Neural cell (in vitro differentiated cells): ENCODE data around the gene KRTAP27-1.

ENCODE experiments used
- EP300 ChIP-seq: fragments of 450-650 bp; conservative IDR thresholded peaks from 2 replicates; pipeline ENCODE4 v1.6.1; 2014; ENCODE audit warnings: antibody characterized with exemption, mild to moderate bottlenecking, moderate library complexity; ENCODE audit not compliant: poor library complexity, severe bottlenecking
- EZH2 ChIP-seq: fragments of 200-600, 300-800 bp; shearing (Covaris generic), sonication (generic); IDR thresholded peaks from 2 replicates; pipeline ENCODE4 v1.6.1; 2014; ENCODE audit warnings: antibody characterized with exemption, low read length, borderline replicate concordance, mild to moderate bottlenecking; ENCODE audit not compliant: insufficient read depth, poor library complexity, severe bottlenecking
- POLR2AphosphoS5 ChIP-seq: IDR thresholded peaks from 2 replicates; pipeline ENCODE4 v1.6.1; 2012
- RAD21 ChIP-seq: fragments of 450-650 bp; conservative IDR thresholded peaks from 2 replicates; pipeline ENCODE4 v1.6.1; 2014; ENCODE audit warnings: antibody characterized with exemption, mild to moderate bottlenecking, moderate library complexity
- TAF1 ChIP-seq: IDR thresholded peaks from 2 replicates; pipeline ENCODE4 v1.6.1; 2012; ENCODE audit warnings: low read depth
- TF ChIP-seq, protein P1 (sequence below): fragments of 450-650 bp; IDR thresholded peaks from 2 replicates; pipeline ENCODE4 v1.5.1; 2014; ENCODE audit warnings: antibody characterized with exemption, mild to moderate bottlenecking, moderate library complexity; ENCODE audit not compliant: poor library complexity, severe bottlenecking

DNA sequence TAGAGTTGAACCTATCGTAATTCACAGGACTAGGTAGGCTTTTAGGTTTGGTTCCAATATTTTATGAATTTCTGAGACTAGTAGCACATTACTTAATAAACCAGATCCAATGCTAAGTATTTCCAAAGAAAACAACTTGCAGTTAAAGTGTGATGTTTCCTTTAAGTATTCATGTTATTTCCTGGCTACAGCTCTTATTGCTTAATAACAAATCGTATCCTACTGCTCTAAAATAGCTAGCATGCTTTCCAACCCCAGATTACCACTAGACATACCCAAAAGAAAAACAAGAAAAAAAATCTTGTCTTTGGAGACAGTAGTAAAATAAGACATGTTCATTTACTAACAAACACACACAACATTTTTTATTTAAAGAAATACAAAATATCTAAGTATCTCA is 898 bp downstream of the KRTAP27-1 start:
- TF ChIP-seq POLR2AphosphoS5 = no peak
- TF ChIP-seq EZH2 = no peak
- TF ChIP-seq, protein P1, sequence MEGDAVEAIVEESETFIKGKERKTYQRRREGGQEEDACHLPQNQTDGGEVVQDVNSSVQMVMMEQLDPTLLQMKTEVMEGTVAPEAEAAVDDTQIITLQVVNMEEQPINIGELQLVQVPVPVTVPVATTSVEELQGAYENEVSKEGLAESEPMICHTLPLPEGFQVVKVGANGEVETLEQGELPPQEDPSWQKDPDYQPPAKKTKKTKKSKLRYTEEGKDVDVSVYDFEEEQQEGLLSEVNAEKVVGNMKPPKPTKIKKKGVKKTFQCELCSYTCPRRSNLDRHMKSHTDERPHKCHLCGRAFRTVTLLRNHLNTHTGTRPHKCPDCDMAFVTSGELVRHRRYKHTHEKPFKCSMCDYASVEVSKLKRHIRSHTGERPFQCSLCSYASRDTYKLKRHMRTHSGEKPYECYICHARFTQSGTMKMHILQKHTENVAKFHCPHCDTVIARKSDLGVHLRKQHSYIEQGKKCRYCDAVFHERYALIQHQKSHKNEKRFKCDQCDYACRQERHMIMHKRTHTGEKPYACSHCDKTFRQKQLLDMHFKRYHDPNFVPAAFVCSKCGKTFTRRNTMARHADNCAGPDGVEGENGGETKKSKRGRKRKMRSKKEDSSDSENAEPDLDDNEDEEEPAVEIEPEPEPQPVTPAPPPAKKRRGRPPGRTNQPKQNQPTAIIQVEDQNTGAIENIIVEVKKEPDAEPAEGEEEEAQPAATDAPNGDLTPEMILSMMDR = no peak
- TF ChIP-seq TAF1 = no peak
- TF ChIP-seq EP300 = no peak
- TF ChIP-seq RAD21 = no peak
